Esophagus muscularis mucosa (tissue), 3 donors: ENCODE measurements around the gene FMN1.

Experiments
- EP300 ChIP-seq: sonication (generic); formaldehyde crosslinking; IDR thresholded peaks from one replicate; pipeline ENCODE4 v1.6.1; 2017; ENCODE audit warnings: antibody characterized with exemption
- TF ChIP-seq, protein P1 (sequence below), 3 experiments: fragments of 200-600 bp in 2 of 3; fragments of 450-650 bp in 1 of 3; sonication (generic) in 2 of 3; IDR thresholded peaks; one replicate each; pipeline ENCODE4 v1.5.1; 2017 to 2019; ENCODE audit warnings: antibody characterized with exemption in 3 of 3, mild to moderate bottlenecking in 2 of 3, moderate library complexity in 1 of 3

DNA sequence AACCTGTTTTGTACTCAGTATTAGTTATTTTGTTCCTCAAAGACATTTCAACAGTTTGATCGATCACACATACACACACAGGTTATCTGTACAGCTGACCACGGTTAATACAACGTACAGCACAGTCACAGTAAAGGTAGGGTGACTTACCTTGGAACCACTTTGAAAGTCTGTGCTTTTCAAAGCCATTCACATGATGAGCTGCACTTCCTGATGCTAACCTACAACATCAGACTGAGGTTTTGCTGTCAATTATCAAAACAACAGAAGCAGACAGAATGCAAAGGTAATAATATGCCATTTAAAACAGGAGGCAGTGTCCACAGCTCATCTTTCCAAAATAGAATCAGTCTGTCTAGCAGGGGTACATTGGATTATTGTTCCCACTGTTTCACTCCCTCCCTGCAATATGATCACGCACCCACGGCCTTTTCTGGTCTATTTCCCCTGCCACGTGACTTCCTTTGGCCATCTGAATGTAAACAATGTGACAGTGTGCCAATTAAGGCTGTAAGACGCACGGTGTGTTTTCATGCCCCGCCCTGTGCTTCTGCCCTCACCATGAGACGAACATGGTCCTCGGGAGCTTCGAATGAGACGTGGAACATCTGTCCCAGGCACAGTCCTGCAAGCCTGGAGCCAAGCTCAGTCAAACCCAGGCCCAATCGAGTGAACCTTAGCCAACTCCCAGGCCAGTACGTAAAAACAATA is 102.4 kb downstream of the FMN1 start:
- TF ChIP-seq, protein P1, sequence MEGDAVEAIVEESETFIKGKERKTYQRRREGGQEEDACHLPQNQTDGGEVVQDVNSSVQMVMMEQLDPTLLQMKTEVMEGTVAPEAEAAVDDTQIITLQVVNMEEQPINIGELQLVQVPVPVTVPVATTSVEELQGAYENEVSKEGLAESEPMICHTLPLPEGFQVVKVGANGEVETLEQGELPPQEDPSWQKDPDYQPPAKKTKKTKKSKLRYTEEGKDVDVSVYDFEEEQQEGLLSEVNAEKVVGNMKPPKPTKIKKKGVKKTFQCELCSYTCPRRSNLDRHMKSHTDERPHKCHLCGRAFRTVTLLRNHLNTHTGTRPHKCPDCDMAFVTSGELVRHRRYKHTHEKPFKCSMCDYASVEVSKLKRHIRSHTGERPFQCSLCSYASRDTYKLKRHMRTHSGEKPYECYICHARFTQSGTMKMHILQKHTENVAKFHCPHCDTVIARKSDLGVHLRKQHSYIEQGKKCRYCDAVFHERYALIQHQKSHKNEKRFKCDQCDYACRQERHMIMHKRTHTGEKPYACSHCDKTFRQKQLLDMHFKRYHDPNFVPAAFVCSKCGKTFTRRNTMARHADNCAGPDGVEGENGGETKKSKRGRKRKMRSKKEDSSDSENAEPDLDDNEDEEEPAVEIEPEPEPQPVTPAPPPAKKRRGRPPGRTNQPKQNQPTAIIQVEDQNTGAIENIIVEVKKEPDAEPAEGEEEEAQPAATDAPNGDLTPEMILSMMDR (IDR thresholded peaks at IDR 0.05), result no peak
- no peak for TF ChIP-seq EP300
